Kidney epithelial cell (primary cell): ENCODE measurements around the gene CILP2. TPM values are rescaled to one million over a fixed set of nuclear protein-coding genes. Genes with fewer than 3 reads are reported as not detected.

Experiments used
- DNase-seq: peaks from one replicate; pipeline ENCODE4 v3.0.0-alpha.2; 2010; ENCODE audit warnings: low read depth
- H3K27me3 ChIP-seq: 2 replicates; pipeline ENCODE4 v1.6.0; 2011; ENCODE audit warnings: low read length; ENCODE audit not compliant: control insufficient read depth, insufficient read depth
- H3K36me3 ChIP-seq: 2 replicates; pipeline ENCODE4 v1.5.1; 2011; ENCODE audit warnings: low read length; ENCODE audit not compliant: control insufficient read depth, insufficient read depth
- H3K4me3 ChIP-seq: 2 replicates; pipeline ENCODE4 v1.5.1; 2011; ENCODE audit warnings: low read depth, mild to moderate bottlenecking, control low read depth, low read length
- total RNA-seq: library from RNA; depleted of rRNA; stranded (reverse); fragments of >200 nt; gene quantifications from 2 replicates; pipeline ENCODE4 v1.2.3, GENCODE V29; 2015
- TF ChIP-seq, protein P1 (sequence below): IDR thresholded peaks from 2 replicates; pipeline ENCODE4 v1.5.1; 2011; ENCODE audit warnings: mild to moderate bottlenecking, moderate library complexity, low read length, control low read depth, inconsistent platforms; ENCODE audit not compliant: insufficient read depth, poor library complexity, severe bottlenecking

The CILP2 gene
- total RNA-seq, 1 donor from 2014 or later: not detected

DNA sequence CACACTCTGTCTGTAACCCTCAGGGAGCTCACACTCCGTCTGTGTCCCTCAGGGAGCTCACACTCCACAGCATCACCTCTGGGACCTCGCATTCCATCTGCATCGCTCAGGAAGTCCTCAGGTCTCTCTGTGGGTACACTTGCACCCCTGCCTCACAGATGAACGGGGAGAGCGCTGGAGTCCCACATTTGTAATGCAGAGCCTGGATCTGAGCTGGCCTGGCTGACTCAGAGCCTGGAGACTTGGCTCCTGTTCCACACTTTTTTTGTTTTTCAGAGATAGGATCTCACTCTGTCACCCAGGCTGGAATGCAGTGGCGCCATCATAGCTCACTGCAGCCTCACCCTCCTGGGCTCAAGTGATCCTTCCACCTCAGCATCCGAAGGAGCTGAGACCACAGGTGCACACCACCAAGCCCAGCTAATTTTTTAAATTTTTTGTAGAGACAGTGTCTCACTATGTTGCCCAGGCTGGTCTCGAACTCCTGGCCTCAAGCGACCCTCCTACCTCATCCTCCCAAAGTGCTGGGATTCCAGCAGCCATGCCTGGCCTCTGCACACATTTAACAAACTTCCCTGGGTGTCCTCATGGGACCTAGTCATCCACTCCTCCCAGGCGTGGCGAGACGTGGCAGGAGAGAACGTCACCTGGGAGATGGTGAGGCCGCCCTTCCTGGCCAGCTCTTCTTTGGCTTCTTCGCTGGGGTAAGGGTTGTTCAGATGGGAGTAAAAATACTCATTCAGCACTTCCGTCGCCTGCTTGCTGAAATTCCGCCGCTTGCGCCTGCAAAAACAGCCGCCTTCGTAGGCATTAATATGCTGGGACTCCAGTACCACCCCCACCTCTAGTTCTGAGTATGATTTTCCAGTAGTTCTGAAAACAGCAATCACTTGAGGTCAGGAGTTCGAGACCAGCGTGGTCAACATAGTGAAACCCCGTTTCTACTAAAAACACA, 31.0 kb downstream of the CILP2 start:
- H3K27me3 ChIP-seq: no peaks in the 10 kb centered on the region
- TF ChIP-seq, protein P1, sequence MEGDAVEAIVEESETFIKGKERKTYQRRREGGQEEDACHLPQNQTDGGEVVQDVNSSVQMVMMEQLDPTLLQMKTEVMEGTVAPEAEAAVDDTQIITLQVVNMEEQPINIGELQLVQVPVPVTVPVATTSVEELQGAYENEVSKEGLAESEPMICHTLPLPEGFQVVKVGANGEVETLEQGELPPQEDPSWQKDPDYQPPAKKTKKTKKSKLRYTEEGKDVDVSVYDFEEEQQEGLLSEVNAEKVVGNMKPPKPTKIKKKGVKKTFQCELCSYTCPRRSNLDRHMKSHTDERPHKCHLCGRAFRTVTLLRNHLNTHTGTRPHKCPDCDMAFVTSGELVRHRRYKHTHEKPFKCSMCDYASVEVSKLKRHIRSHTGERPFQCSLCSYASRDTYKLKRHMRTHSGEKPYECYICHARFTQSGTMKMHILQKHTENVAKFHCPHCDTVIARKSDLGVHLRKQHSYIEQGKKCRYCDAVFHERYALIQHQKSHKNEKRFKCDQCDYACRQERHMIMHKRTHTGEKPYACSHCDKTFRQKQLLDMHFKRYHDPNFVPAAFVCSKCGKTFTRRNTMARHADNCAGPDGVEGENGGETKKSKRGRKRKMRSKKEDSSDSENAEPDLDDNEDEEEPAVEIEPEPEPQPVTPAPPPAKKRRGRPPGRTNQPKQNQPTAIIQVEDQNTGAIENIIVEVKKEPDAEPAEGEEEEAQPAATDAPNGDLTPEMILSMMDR: no peak
- H3K36me3 ChIP-seq: no peaks in the 10 kb centered on the region
- H3K4me3 ChIP-seq: no peak overlapping the region
- no peak for DNase-seq

DNA sequence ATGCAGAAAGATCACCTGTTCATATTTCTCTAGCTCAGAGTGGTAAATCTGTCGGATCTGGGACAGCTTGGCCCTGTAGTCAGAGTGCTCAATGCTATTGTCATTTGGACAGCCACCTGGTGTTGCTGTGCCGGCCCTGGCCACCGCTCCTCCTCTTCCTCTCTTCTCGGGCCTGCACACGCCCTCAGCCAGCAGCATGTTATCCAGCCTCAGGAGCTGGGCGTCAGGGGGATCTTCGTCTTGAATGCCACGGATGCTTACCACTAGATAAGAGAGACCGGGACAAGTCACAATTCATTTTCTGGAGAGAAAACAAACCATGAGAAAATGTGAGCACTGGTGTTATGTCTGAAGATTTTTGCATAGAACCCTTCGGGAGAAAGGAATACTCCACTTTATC, 32.5 kb downstream of the CILP2 start:
- Histone ChIP-seq H3K27me3 (no peaks in the 10 kb centered on the region), H3K4me3 (no peak overlapping the region), H3K36me3 (no peaks in the 10 kb centered on the region)
- DNase-seq: no peak
- TF ChIP-seq, protein P1: no peak

DNA sequence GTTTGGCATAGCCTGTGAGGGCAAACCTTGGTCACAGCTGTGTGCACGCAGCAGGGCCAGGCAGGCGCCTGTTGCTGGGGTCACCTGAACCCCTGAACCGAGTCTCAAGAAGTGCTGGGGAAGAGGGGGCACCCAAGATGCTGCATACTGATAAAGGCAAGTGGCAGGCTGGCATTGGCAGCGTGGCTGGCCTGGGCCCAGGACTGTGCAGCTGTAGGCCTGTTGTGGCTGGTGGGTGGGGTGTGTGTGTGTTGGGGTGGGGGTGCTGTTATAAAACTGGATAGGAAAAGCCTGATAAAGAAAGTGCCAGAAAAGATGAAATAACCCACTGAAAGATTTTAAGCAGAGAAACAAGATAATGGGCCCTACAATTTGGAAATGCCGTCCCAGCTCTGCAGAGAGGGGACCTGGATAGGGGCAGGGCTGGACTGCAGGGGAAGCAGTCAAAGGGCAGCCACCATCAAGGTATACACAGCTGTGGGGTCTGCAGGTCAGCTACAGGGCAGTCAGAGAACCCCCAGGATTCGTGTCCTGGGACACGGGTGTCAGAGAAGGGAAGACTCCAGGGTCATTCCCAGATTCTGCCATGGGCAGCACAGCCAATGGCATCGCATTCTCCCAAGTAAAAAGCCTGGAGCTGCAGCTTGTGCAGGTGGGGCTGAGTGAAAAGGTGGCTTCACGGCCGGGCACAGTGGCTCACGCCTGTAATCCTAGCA, 33.2 kb downstream of the CILP2 start:
- Histone ChIP-seq H3K36me3 (no peaks in the 10 kb centered on the region), H3K4me3 (no peak overlapping the region), H3K27me3 (no peaks in the 10 kb centered on the region)
- DNase-seq: no peak
- TF ChIP-seq, protein P1: no peak

DNA sequence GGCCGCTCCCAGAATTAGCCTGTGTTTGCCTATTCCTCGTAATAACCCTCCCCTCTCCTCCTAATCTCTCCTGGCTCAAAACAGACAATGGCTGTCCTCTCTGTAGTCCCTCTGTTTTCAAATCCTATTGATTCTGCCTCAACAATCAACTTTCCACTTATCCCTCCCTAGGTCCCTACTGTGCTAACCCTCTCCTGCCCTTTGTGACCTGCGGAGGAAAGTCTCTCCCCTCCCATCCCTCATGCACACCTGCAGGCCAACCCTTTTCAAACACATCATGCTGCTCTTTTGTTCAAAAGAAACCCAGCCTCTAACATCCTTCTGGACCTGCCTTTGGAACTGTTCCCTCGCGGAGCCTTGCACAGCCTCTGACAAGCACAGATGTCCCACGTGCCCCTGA, 37.3 kb downstream of the CILP2 start:
- TF ChIP-seq, protein P1: no peak
- no peaks in the 10 kb centered on the region for H3K36me3 ChIP-seq
- H3K27me3 ChIP-seq: no peaks in the 10 kb centered on the region
- H3K4me3 ChIP-seq: no peak overlapping the region
- DNase-seq: no peak

DNA sequence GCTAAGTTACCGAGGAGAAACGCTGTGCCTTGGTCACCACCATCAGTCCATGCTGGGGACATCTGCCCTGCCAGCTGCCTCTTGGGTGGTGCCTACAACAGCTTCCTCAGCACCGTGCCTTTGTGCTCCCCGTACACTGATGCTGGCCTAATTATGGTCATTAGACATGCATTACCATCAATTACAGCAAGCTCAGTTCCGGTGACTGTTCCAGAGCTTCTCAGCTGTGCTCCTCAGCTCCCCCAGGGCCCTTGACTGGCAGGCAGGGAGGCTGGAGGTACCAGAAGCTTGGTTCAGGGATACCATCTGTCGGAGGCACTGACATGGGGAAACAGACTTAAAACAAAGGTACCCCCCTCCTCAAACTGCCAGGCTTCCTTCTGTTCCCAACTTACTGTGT, 40.2 kb downstream of the CILP2 start:
- DNase-seq: no peak
- H3K27me3 ChIP-seq: no peaks in the 10 kb centered on the region
- H3K36me3 ChIP-seq: no peaks in the 10 kb centered on the region
- no peak overlapping the region for H3K4me3 ChIP-seq
- TF ChIP-seq, protein P1: no peak
